Left ventricle myocardium inferior (tissue), 1 donor: Measurements from ENCODE around the gene HS6ST3. TPM values are rescaled to one million over a fixed set of nuclear protein-coding genes. Genes with fewer than 3 reads are reported as not detected.
"Not testable (repeated sequence)": the region's sequence is repeated elsewhere in the genome, so short reads cannot be mapped to it uniquely, and the experiment has no call there.

ENCODE experiments used
- DNase-seq: peaks from one replicate; pipeline ENCODE4 v3.0.0-alpha.2; 2020
- H3K27ac ChIP-seq: fragments of 200-600 bp; replicated peaks from 2 replicates; pipeline ENCODE4 v1.8.0; 2021
- H3K27me3 ChIP-seq: fragments of 200-600 bp; 2 replicates; pipeline ENCODE4 v1.8.0; 2021; ENCODE audit warnings: low read depth
- H3K36me3 ChIP-seq: fragments of 200-600 bp; 2 replicates; pipeline ENCODE4 v1.8.0; 2021
- H3K4me1 ChIP-seq: fragments of 200-600 bp; 2 replicates; pipeline ENCODE4 v1.8.0; 2021
- H3K4me3 ChIP-seq: fragments of 200-600 bp; 2 replicates; pipeline ENCODE4 v1.8.0; 2021; ENCODE audit warnings: mild to moderate bottlenecking, moderate library complexity
- H3K9me3 ChIP-seq: fragments of 200-600 bp; replicated peaks from 2 replicates; pipeline ENCODE4 v1.8.0; 2021
- intact Hi-C: fragments of 100-400 bp; cut with micrococcal nuclease; formaldehyde crosslinking; loops from one replicate; pipeline ENCODE4 v1.11.0; 2022
- total RNA-seq: library from RNA; stranded (reverse); fragmentation: NEBNext Ultra II Directional; extraction: Animal tissue kit (Norgen Biotek cat#: 25700); gene quantifications from one replicate; pipeline ENCODE4 v1.2.1, GENCODE V29; 2021
- TF ChIP-seq, protein P1 (sequence below): fragments of 200-600 bp; IDR thresholded peaks from 2 replicates; pipeline ENCODE4 v1.8.0; 2021; ENCODE audit warnings: antibody characterized with exemption, mild to moderate bottlenecking, borderline replicate concordance
- donor health status: DM: no; HTN: yes; CAD: no; lungs with severe emphysema.

Gene HS6ST3
- total RNA-seq, 1 donor from 2014 or later, result 2.0 TPM

GRCh38 chr13:96769874-96770273 is 680.0 kb downstream of the HS6ST3 start:
- TF ChIP-seq, protein P1, sequence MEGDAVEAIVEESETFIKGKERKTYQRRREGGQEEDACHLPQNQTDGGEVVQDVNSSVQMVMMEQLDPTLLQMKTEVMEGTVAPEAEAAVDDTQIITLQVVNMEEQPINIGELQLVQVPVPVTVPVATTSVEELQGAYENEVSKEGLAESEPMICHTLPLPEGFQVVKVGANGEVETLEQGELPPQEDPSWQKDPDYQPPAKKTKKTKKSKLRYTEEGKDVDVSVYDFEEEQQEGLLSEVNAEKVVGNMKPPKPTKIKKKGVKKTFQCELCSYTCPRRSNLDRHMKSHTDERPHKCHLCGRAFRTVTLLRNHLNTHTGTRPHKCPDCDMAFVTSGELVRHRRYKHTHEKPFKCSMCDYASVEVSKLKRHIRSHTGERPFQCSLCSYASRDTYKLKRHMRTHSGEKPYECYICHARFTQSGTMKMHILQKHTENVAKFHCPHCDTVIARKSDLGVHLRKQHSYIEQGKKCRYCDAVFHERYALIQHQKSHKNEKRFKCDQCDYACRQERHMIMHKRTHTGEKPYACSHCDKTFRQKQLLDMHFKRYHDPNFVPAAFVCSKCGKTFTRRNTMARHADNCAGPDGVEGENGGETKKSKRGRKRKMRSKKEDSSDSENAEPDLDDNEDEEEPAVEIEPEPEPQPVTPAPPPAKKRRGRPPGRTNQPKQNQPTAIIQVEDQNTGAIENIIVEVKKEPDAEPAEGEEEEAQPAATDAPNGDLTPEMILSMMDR, result no peak
- Histone ChIP-seq H3K36me3 (no peaks in the 10 kb centered on the region), H3K4me3 (no peak overlapping the region), H3K27me3 (peaks cover 6% of the 10 kb centered on the region), H3K27ac (no peak overlapping the region), H3K9me3 (no peaks in the 10 kb centered on the region), H3K4me1 (no peaks in the 10 kb centered on the region)
- no peak for DNase-seq
- intact Hi-C loops, result no loop called here

GRCh38 chr13:96771486-96772367 is 681.8 kb downstream of the HS6ST3 start:
- intact Hi-C loops, result no loop called here
- H3K4me1 ChIP-seq, result no peaks in the 10 kb centered on the region
- H3K27me3 ChIP-seq, result peaks cover 6% of the 10 kb centered on the region
- TF ChIP-seq, protein P1, result no peak
- H3K36me3 ChIP-seq, result no peaks in the 10 kb centered on the region
- DNase-seq, result no peak
- no peak overlapping the region for H3K27ac ChIP-seq
- H3K9me3 ChIP-seq, result peaks cover 3% of the 10 kb centered on the region
- no peak overlapping the region for H3K4me3 ChIP-seq

- no peak for DNase-seq
- Histone ChIP-seq H3K4me3 (no peak overlapping the region), H3K36me3 (no peaks in the 10 kb centered on the region), H3K27ac (no peak overlapping the region), H3K27me3 (peaks cover 6% of the 10 kb centered on the region), H3K4me1 (no peaks in the 10 kb centered on the region), H3K9me3 (peaks cover 10% of the 10 kb centered on the region)
- intact Hi-C loops, result no loop called here
- TF ChIP-seq, protein P1, result no peak
These were observed 682.5 kb downstream of the HS6ST3 start for GRCh38 chr13:96772426-96772825.

- H3K9me3 ChIP-seq, result peaks cover 26% of the 10 kb centered on the region
- intact Hi-C loops, H3K27ac ChIP-seq, H3K27me3 ChIP-seq, DNase-seq, H3K4me1 ChIP-seq, H3K36me3 ChIP-seq, H3K4me3 ChIP-seq: not testable (repeated sequence)
These were observed 688.4 kb downstream of the HS6ST3 start for GRCh38 chr13:96778302-96778701.

DNA sequence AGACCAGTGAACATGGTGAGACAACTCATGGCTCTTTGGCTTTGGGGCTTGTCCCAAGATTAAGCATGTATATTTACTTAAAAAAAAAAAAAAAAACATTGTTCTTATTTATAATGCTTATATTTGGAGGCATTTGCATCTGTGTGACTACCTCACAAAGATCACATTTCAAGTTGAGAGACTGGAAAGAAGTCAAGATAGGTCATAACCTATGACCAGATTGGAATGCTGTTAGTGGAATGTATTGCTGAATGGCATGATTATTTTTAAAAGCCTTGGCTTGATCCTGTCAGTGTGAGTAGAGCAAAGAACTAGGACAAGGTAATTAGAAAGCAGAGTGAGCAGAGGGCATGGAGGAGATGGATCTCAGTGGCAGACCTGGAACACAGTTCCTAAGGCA is 689.8 kb downstream of the HS6ST3 start:
- Histone ChIP-seq H3K4me3 (no peak overlapping the region), H3K36me3 (no peaks in the 10 kb centered on the region), H3K9me3 (peaks cover 26% of the 10 kb centered on the region), H3K4me1 (no peaks in the 10 kb centered on the region), H3K27me3 (no peaks in the 10 kb centered on the region), H3K27ac (no peak overlapping the region)
- TF ChIP-seq, protein P1, result no peak
- intact Hi-C loops, result no loop called here
- DNase-seq, result no peak

GRCh38 chr13:96780105-96780504 is 690.2 kb downstream of the HS6ST3 start:
- no peak overlapping the region for H3K27ac ChIP-seq
- peaks cover 26% of the 10 kb centered on the region for H3K9me3 ChIP-seq
- no peak overlapping the region for H3K4me3 ChIP-seq
- DNase-seq, result no peak
- TF ChIP-seq, protein P1, result no peak
- no peaks in the 10 kb centered on the region for H3K36me3 ChIP-seq
- intact Hi-C loops, result no loop called here
- H3K27me3 ChIP-seq, result no peaks in the 10 kb centered on the region
- H3K4me1 ChIP-seq, result no peaks in the 10 kb centered on the region
